HUES48 (cell line): ENCODE results near the gene EIF5A.
"Not testable (repeated sequence)": the region's sequence is repeated elsewhere in the genome, so short reads cannot be mapped to it uniquely, and the experiment has no call there.

Source experiments
- H3K27ac ChIP-seq: one replicate; pipeline ENCODE4 v1.7.0; 2013; ENCODE audit warnings: low read depth, low read length, inconsistent platforms
- H3K27me3 ChIP-seq: 2 replicates; pipeline ENCODE4 v1.6.1; 2013; ENCODE audit warnings: mild to moderate bottlenecking, low read length; ENCODE audit not compliant: control insufficient read depth, insufficient read depth
- H3K36me3 ChIP-seq: 2 replicates; pipeline ENCODE4 v1.6.1; 2013; ENCODE audit warnings: low read length; ENCODE audit not compliant: control insufficient read depth, insufficient read depth
- H3K4me1 ChIP-seq: 2 replicates; pipeline ENCODE4 v1.6.1; 2013; ENCODE audit warnings: mild to moderate bottlenecking, low read length; ENCODE audit not compliant: control insufficient read depth, insufficient read depth
- H3K4me3 ChIP-seq: 2 replicates; pipeline ENCODE4 v1.5.1; 2013; ENCODE audit warnings: mild to moderate bottlenecking, low read depth, low read length
- H3K9ac ChIP-seq: 2 replicates; pipeline ENCODE4 v1.6.1; 2013; ENCODE audit warnings: mild to moderate bottlenecking, low read depth, low read length, moderate library complexity
- H3K9me3 ChIP-seq: 2 replicates; pipeline ENCODE4 v1.6.1; 2013; ENCODE audit warnings: low read length; ENCODE audit not compliant: control insufficient read depth, insufficient read depth

EIF5A gene

GRCh38 chr17:7334938-7335538, 27.6 kb downstream of the EIF5A start:
- peaks cover 18% of the 10 kb centered on the region; the same call in 1 of the 2 replicates for H3K4me1 ChIP-seq
- no peaks in the 10 kb centered on the region for H3K27me3 ChIP-seq
- H3K36me3 ChIP-seq = no peaks in the 10 kb centered on the region
- no peak overlapping the region for H3K9ac ChIP-seq
- no peak overlapping the region for H3K27ac ChIP-seq
- H3K9me3 ChIP-seq = no peaks in the 10 kb centered on the region
- no peak overlapping the region for H3K4me3 ChIP-seq

GRCh38 chr17:7335765-7336164, 28.3 kb downstream of the EIF5A start:
- H3K27me3 ChIP-seq, H3K9me3 ChIP-seq, H3K27ac ChIP-seq, H3K9ac ChIP-seq, H3K36me3 ChIP-seq, H3K4me3 ChIP-seq: not testable (repeated sequence)
- peaks cover 14% of the 10 kb centered on the region; the same call in 1 of the 2 replicates for H3K4me1 ChIP-seq

- Histone ChIP-seq H3K9ac (peak within 1 kb of the TSS; percentile 5; the same call in 1 of the 2 replicates), H3K36me3 (no peaks in the 10 kb centered on the region), H3K27me3 (no peaks in the 10 kb centered on the region), H3K4me1 (peaks cover 11% of the 10 kb centered on the region; the same call in 1 of the 2 replicates), H3K9me3 (no peaks in the 10 kb centered on the region), H3K27ac (peak within 1 kb of the TSS; percentile 77), H3K4me3 (peak within 1 kb of the TSS; percentile 41)
Measured at GRCh38 chr17:7336240-7337175, 29.1 kb downstream of the EIF5A start, which contains the start of gene ACAP1. Gene ACAP1 (plus strand): TSS chr17:7336529. CDS start chr17:7336735, 206 bp downstream.

GRCh38 chr17:7337600-7337999, 30.2 kb downstream of the EIF5A start:
- H3K27me3 ChIP-seq, H3K9ac ChIP-seq, H3K9me3 ChIP-seq, H3K27ac ChIP-seq, H3K36me3 ChIP-seq, H3K4me3 ChIP-seq: not testable (repeated sequence)
- peaks cover 11% of the 10 kb centered on the region; the same call in 1 of the 2 replicates for H3K4me1 ChIP-seq

- no peak overlapping the region for H3K27ac ChIP-seq
- no peaks in the 10 kb centered on the region for H3K27me3 ChIP-seq
- peaks cover 11% of the 10 kb centered on the region; the same call in 1 of the 2 replicates for H3K4me1 ChIP-seq
- H3K4me3 ChIP-seq = no peak overlapping the region
- H3K9me3 ChIP-seq = no peaks in the 10 kb centered on the region
- no peak overlapping the region for H3K9ac ChIP-seq
- H3K36me3 ChIP-seq = no peaks in the 10 kb centered on the region
Measured at GRCh38 chr17:7340179-7340578, 32.8 kb downstream of the EIF5A start.

GRCh38 chr17:7341842-7342241, 34.4 kb downstream of the EIF5A start:
- Histone ChIP-seq H3K4me1 (peaks cover 6% of the 10 kb centered on the region; the same call in 1 of the 2 replicates), H3K27ac (no peak overlapping the region), H3K9ac (no peak overlapping the region), H3K27me3 (no peaks in the 10 kb centered on the region), H3K4me3 (no peak overlapping the region), H3K9me3 (no peaks in the 10 kb centered on the region), H3K36me3 (no peaks in the 10 kb centered on the region)

- no peak overlapping the region for H3K9ac ChIP-seq
- no peaks in the 10 kb centered on the region for H3K4me1 ChIP-seq
- H3K27me3 ChIP-seq = no peaks in the 10 kb centered on the region
- no peak overlapping the region for H3K4me3 ChIP-seq
- H3K9me3 ChIP-seq = no peaks in the 10 kb centered on the region
- no peak overlapping the region for H3K27ac ChIP-seq
- no peaks in the 10 kb centered on the region for H3K36me3 ChIP-seq
Measured at GRCh38 chr17:7343250-7343649, 35.8 kb downstream of the EIF5A start.

GRCh38 chr17:7346761-7347614, 39.6 kb downstream of the EIF5A start:
- Histone ChIP-seq H3K9ac (no peak overlapping the region), H3K4me3 (no peak overlapping the region), H3K27me3 (peaks cover 3% of the 10 kb centered on the region), H3K4me1 (peaks cover 9% of the 10 kb centered on the region), H3K27ac (no peak overlapping the region), H3K9me3 (no peaks in the 10 kb centered on the region), H3K36me3 (no peaks in the 10 kb centered on the region)

- H3K9ac ChIP-seq = no peak overlapping the region
- H3K4me1 ChIP-seq = peaks cover 9% of the 10 kb centered on the region
- H3K27ac ChIP-seq = no peak overlapping the region
- H3K36me3 ChIP-seq = no peaks in the 10 kb centered on the region
- no peaks in the 10 kb centered on the region for H3K9me3 ChIP-seq
- peaks cover 3% of the 10 kb centered on the region for H3K27me3 ChIP-seq
- H3K4me3 ChIP-seq = no peak overlapping the region
Measured at GRCh38 chr17:7347630-7348477, 40.4 kb downstream of the EIF5A start.
